ENCODE results near the gene UBR3. TPM values are rescaled to one million over a fixed set of nuclear protein-coding genes. Genes with fewer than 3 reads are reported as not detected.
"Not testable (repeated sequence)": the region's sequence is repeated elsewhere in the genome, so short reads cannot be mapped to it uniquely, and the experiment has no call there.

Gene UBR3
- total RNA-seq, 2 donors from 2014 or later = 42.7 to 54.1 TPM

DNA sequence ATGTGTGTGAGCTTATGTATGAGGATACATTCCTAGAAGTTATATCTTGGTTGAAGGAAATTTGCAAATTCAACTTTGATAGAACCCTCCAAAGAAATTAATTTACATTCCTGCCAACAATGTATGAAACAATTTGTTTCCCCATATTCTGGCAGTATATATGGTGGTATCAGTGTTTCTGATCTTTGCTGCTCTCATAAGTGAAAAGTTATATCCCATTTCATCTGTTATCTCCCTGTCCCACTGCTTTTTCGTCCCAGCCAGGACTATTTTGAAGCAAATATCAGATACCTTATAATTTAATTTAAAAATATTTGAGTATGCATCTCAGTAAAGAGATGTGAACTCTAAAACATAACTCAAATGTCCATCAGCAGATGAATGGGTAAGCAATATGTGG is 7.1 kb downstream of the UBR3 start:
- H3K27ac Mint-ChIP-seq = no peak overlapping the region
- H3K4me3 Mint-ChIP-seq = no peak overlapping the region
- H3K9me3 Mint-ChIP-seq = no peaks in the 10 kb centered on the region
- DNase-seq (ENCODE audit: low spot score) (no peak), ATAC-seq (no peak)
- H3K36me3 Mint-ChIP-seq = no peaks in the 10 kb centered on the region
- peaks cover 30 to 32% of the 10 kb centered on the region in 2 donors for H3K4me1 Mint-ChIP-seq (ENCODE audit: low read depth in 2 of 2)
- no peaks in the 10 kb centered on the region for H3K27me3 Mint-ChIP-seq

DNA sequence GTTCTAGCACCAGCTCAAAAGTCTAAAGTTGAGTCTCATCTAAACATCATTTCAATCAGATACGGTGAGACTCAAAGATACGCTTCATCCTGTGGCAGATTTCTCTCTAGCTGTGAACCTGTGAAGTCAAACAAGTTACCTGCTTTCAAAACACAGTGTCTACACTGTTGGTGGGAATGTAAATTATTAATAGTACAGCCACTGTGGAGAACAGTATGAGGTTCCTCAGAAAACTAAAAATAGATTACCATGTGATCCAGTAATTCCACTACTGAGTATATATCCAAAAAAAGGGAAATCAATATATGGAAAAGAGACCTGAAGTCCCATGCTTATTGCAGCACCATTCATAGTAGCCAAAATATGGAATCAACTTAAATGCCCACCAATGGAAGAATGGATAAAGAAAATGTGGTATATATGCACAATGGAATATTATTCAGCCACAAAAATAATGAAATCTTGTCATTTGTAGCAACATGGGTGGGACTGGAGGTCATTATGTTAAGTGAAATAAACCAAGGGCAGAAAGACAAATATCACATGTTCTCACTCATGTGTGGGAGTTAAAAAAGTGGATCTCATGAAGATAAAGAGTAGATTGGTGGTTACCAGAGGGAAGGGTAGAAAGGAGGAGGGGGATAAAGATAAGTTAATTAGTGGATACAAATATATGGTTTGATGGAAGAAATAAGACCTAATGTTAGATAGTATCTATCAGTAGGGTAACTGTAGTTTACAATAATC is 11.7 kb downstream of the UBR3 start:
- peaks cover 22 to 29% of the 10 kb centered on the region in 2 donors for H3K4me1 Mint-ChIP-seq (ENCODE audit: low read depth in 2 of 2)
- DNase-seq (ENCODE audit: low spot score) (no peak), ATAC-seq (no peak)
- H3K27ac Mint-ChIP-seq = no peak overlapping the region
- H3K9me3 Mint-ChIP-seq = no peaks in the 10 kb centered on the region
- H3K27me3 Mint-ChIP-seq = no peaks in the 10 kb centered on the region
- no peak overlapping the region for H3K4me3 Mint-ChIP-seq
- peaks cover 6% of the 10 kb centered on the region for H3K36me3 Mint-ChIP-seq

DNA sequence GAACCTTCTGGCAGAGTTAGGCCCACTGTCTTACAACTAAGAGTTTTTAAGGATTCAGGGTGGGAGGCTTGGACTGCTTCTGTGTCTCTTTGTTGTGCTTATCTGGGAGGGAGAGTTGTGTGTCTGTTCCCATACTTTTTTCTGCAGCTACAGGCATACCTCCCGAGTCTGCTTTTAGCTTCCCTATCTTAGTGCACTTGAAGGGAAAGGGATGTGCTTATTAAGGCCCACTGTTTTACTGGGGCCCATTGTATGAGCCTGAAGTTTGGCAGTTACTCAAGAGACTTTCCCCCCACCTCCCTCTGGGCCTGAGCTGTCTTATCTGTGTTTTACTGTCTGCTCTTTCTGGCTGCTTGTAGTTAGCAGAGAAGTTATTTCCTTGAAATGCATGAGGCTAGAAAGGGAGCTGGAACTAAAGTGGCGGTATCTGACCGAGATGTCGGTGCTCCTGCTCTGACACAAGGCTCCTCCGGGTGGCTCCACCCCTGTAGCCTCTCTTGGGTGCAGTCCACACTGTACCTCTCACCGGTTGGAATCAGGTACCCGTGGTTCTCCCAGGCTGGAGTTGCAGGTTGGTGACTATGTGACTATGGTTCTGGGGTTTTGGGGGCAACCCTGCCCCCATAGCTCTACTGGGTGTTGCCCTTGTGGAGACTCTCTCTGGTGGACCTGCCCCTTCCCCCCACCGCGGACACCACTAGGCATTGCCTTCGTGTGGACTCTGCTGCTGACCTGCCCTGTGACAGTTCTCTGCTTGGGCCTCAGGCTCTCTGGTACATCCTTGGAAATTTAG is 12.9 kb downstream of the UBR3 start:
- ATAC-seq = peak; percentile 27 to 55
- Mint-ChIP-seq H3K4me3 (no peak overlapping the region), H3K36me3 (peaks cover 6% of the 10 kb centered on the region), H3K9me3 (no peaks in the 10 kb centered on the region), H3K27ac (peak overlapping the region in 1 of 2 donors; percentile 14), H3K4me1 (ENCODE audit: low read depth in 2 of 2) (peaks cover 26 to 30% of the 10 kb centered on the region in 2 donors), H3K27me3 (no peaks in the 10 kb centered on the region)
- no peak for DNase-seq (ENCODE audit: low spot score)

DNA sequence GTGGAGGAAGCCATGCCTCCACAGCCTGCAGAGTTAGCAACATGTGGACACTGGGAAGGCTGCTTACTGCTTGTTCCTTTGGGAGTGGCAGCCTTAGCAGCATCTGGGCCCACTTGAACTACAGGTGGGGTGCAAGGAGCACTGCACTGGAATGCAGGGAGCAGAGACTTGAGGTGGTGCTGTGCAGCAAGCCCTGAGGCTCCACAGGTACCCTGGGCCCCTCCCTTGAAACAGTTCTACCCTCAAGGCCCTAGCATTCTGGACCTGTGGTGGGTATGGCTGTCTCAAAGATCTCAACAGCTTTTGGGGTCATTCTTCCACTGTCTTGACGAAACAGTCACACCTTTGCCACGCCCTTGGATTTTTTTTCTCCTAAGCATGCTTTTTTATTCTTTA is 13.5 kb downstream of the UBR3 start:
- Mint-ChIP-seq H3K27ac (peak overlapping the region in 1 of 2 donors; percentile 14), H3K27me3 (no peaks in the 10 kb centered on the region), H3K36me3 (peaks cover 6% of the 10 kb centered on the region), H3K9me3 (no peaks in the 10 kb centered on the region), H3K4me3 (no peak overlapping the region), H3K4me1 (ENCODE audit: low read depth in 2 of 2) (peaks cover 26 to 30% of the 10 kb centered on the region in 2 donors)
- ATAC-seq (no peak), DNase-seq (ENCODE audit: low spot score) (no peak)

DNA sequence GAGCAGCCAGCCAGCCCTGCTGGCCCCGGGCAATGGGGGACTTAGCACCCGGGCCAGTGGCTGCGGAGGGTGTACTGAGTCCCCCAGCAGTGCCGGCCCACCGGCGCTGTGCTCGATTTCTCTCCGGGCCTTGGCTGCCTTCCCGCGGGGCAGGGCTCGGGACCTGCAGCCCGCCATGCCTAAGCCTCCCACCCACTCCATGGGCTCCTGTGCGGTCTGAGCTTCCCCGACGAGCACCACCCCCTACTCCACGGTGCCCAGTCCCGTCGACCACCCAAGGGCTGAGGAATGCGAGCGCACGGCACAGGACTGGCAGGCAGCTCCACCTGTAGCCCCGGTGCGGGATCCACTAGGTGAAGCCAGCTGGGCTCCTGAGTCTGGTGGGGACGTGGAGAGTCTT is 14.4 kb downstream of the UBR3 start:
- H3K27ac Mint-ChIP-seq; DNase-seq (ENCODE audit: low spot score); ATAC-seq; H3K27me3 Mint-ChIP-seq; H3K9me3 Mint-ChIP-seq; H3K36me3 Mint-ChIP-seq; H3K4me3 Mint-ChIP-seq: not testable (repeated sequence)
- H3K4me1 Mint-ChIP-seq (ENCODE audit: low read depth in 2 of 2) = peaks cover 30% of the 10 kb centered on the region in 2 donors

DNA sequence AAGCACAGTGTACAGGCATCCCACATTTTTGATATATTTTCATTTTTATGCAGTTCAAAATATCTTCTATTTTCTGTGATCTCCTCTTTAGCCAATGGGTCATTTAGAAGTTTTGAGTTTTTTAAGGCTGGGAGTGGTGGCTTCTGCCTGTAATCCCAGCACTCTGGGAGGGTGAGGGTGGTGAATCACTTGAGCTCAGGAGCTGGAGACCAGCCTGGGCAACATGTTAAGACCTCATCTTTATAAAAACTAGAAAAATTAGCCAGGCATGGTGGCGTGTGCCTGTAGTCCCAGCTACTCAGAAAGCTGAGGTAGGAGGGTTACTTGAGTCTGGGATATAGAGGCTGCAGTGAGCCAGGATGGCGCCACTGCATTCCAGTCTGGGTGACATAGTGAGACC is 17.8 kb downstream of the UBR3 start:
- peaks cover 6% of the 10 kb centered on the region for H3K36me3 Mint-ChIP-seq
- no peak for ATAC-seq
- no peaks in the 10 kb centered on the region for H3K9me3 Mint-ChIP-seq
- DNase-seq (ENCODE audit: low spot score) = no peak
- peak overlapping the region in 1 of 2 donors; percentile 17 for H3K27ac Mint-ChIP-seq
- H3K27me3 Mint-ChIP-seq = no peaks in the 10 kb centered on the region
- H3K4me3 Mint-ChIP-seq = no peak overlapping the region
- peaks cover 19 to 28% of the 10 kb centered on the region in 2 donors for H3K4me1 Mint-ChIP-seq (ENCODE audit: low read depth in 2 of 2)

DNA sequence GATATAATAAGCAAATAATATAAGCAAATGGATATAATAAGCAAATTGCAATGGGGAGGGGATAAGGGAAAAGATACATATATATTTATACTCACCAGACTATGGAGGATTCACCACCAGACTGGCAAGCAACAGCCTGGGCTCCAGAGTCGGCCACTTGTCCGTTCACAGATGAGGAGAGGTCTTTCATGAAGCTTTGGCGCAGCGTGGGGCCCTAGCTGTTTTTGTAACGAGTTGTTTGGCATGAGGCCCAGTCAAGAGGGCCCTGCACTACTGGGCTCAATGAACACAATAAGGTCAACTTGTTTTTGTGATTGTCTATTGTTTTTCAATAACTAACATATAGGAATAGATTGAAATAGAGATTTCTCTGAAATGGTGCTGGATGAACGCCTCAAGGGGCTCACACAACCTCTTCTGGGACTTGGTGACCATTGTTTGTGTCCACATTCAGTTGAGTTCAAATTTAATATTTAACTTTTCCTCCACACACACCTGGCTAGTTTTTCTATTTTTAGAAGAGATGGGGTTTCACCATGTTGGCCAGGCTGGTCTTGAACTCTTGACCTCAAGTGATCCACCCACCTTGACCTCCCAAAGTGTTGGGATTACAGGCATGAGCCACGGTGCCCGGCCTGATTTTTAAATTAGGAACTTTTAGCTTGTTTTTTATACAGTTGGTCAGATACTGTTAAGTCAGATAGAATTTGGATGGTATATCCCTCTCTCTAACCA is 21.9 kb downstream of the UBR3 start:
- not testable (repeated sequence) for H3K27ac Mint-ChIP-seq; H3K9me3 Mint-ChIP-seq; ATAC-seq; H3K27me3 Mint-ChIP-seq; DNase-seq (ENCODE audit: low spot score); H3K4me3 Mint-ChIP-seq; H3K36me3 Mint-ChIP-seq
- H3K4me1 Mint-ChIP-seq (ENCODE audit: low read depth in 2 of 2) = peaks cover 24 to 30% of the 10 kb centered on the region in 2 donors

DNA sequence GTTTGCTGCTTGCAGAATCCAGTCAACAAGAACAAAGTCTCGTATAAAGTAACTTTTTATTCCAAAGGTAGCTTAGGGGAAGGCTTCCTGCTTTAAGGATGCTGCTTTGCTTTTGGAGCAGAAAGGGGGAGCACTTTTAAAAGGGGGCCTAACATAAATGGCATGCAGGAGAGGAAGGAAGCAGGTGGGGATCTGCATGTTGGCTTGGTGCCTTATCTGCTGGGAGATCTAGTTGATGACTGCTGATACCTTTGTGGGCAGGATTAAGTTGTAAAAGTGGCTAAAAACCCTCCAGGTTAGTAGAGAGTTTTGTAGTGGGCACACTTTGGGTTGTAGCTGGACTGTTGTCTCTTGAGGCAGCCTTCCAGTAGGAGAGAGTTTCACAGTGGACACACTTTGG is 22.5 kb downstream of the UBR3 start:
- Mint-ChIP-seq H3K27me3 (no peaks in the 10 kb centered on the region), H3K9me3 (no peaks in the 10 kb centered on the region), H3K4me3 (no peak overlapping the region), H3K36me3 (no peaks in the 10 kb centered on the region), H3K27ac (no peak overlapping the region), H3K4me1 (ENCODE audit: low read depth in 2 of 2) (peaks cover 19 to 30% of the 10 kb centered on the region in 2 donors)
- DNase-seq (ENCODE audit: low spot score) (no peak), ATAC-seq (no peak)

DNA sequence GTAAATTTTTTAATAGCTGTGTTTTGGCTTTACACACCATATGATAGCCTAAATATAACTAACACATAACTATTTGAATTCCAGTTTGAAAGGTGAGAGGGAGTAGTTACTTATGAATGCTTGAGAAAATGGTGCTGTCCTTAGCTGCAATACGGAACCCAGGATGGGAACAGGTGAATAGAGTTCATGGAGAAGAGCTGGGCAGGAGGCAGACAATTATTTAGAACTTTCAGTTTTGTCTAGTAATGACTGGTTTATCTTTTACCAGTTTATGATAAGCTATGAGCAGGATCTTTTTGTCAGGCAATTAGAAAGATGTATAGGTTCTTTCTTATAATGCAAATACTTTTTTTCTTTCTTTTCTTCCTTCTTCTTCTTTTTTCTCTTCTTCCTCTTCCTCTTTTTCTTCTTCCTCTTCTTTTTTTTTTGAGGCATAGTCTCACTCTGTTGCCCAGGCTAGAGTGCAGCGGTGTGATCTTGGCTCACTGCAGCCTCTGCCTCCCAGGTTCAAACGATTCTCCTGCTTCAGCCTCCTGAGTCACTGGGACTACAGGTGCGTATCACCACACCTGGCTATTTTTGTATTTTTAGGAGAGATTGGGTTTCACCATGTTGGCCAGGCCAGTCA is 25.9 kb downstream of the UBR3 start:
- no peak overlapping the region for H3K4me3 Mint-ChIP-seq
- ATAC-seq = no peak
- no peak overlapping the region for H3K27ac Mint-ChIP-seq
- peaks cover 10 to 18% of the 10 kb centered on the region in 2 donors for H3K4me1 Mint-ChIP-seq (ENCODE audit: low read depth in 2 of 2)
- no peaks in the 10 kb centered on the region for H3K36me3 Mint-ChIP-seq
- H3K27me3 Mint-ChIP-seq = no peaks in the 10 kb centered on the region
- no peak for DNase-seq (ENCODE audit: low spot score)
- no peaks in the 10 kb centered on the region for H3K9me3 Mint-ChIP-seq

DNA sequence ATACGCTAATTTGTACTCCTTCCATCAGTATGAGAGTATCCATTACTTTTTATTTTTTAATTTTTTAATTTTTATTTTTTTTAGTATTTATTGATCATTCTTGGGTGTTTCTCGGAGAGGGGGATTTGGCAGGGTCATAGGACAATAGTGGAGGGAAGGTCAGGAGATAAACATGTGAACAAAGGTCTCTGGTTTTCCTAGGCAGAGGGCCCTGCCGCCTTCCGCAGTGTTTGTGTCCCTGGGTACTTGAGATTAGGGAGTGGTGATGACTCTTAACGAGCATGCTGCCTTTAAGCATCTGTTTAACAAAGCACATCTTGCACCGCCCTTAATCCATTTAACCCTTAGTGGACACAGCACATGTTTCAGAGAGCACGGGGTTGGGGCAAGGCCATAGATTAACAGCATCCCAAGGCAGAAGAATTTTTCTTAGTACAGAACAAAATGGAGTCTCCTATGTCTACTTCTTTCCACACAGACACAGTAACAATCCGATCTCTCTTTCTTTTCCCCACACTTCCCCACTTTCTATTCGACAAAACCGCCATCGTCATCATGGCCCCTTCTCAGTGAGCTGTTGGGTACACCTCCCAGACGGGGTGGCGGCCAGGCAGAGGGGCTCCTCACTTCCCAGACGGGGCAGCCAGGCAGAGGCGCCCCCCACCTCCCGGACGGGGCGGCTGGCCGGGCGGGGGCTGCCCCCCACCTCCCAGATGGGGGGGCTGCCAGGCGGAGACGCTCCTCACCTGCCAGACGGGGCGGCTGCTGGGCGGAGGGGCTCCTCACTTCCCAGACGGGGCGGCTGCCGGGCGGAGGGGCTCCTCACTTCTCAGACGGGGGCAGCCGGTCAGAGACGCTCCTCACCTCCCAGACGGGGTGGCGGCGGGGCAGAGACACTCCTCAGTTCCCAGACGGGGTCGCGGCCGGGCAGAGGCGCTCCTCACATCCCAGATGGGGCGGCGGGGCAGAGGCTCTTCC is 28.3 kb downstream of the UBR3 start:
- not testable (repeated sequence) for H3K9me3 Mint-ChIP-seq; H3K36me3 Mint-ChIP-seq; ATAC-seq; DNase-seq (ENCODE audit: low spot score); H3K27ac Mint-ChIP-seq; H3K4me3 Mint-ChIP-seq; H3K27me3 Mint-ChIP-seq
- H3K4me1 Mint-ChIP-seq (ENCODE audit: low read depth in 2 of 2) = peaks cover 16 to 17% of the 10 kb centered on the region in 2 donors

DNA sequence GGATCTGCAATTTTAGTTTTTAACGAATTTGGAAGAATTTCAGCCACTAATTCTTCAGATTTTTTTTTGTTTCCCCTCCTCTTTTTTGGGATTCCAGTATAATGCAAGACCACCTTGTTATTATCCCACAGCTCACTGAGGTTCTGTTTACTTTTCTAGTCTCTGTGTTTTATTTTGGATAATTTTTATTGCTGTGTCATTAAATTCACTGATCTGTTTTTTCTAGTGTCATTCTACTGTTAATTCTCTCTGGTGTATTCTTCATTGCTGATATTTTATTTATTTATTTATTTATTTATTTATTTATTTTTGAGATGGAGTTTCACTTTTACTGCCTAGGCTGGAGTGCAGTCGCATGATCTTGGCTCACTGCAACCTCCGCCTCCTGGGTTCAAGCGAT is 32.2 kb downstream of the UBR3 start:
- no peaks in the 10 kb centered on the region for H3K36me3 Mint-ChIP-seq
- no peak overlapping the region for H3K27ac Mint-ChIP-seq
- H3K27me3 Mint-ChIP-seq = no peaks in the 10 kb centered on the region
- H3K9me3 Mint-ChIP-seq = no peaks in the 10 kb centered on the region
- no peak for ATAC-seq
- H3K4me1 Mint-ChIP-seq (ENCODE audit: low read depth in 2 of 2) = peaks cover 17 to 34% of the 10 kb centered on the region in 2 donors
- no peak for DNase-seq (ENCODE audit: low spot score)
- no peak overlapping the region for H3K4me3 Mint-ChIP-seq

DNA sequence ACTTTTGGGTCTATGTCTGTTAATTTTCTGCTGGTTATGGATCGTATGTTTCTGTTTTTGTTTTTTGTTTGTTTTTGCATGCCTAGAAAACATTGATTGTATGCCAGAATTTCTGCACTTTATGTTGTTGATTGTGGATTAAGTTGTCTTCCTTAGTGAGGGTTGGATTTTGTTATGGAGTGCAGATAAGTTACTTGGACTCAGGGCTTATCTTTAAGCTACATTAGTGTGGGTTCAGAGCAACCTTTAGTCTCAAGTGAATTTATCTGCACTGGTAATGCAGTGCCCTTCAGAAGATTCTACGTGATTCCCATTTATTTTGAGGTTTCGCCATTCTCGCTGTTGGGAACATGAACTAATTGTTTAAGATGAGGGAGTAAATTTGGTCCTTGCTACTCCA is 32.9 kb downstream of the UBR3 start:
- H3K4me1 Mint-ChIP-seq (ENCODE audit: low read depth in 2 of 2) = peaks cover 18 to 34% of the 10 kb centered on the region in 2 donors
- H3K36me3 Mint-ChIP-seq = no peaks in the 10 kb centered on the region
- DNase-seq (ENCODE audit: low spot score) (no peak), ATAC-seq (no peak)
- H3K9me3 Mint-ChIP-seq = no peaks in the 10 kb centered on the region
- H3K27me3 Mint-ChIP-seq = no peaks in the 10 kb centered on the region
- H3K4me3 Mint-ChIP-seq = no peak overlapping the region
- H3K27ac Mint-ChIP-seq = no peak overlapping the region

DNA sequence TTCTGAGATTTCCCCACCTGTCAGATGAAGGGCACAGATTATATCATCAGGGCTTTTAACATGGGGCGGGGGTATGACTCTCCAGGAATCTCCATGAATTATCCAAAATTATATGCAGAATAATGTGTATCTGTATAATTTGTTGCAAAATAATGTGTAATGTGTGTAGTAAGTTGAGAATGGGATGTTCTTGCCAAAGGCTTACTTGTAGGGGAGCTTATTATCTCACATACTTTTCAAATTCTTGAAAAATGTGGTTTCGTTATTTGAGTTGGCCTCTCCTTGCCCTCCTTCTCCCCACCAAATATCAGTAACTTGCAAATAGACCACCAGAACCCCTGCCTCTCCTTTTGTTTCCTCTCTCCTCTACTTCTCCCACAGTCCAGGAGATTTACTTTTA is 35.6 kb downstream of the UBR3 start:
- H3K36me3 Mint-ChIP-seq = no peaks in the 10 kb centered on the region
- ATAC-seq = no peak
- no peaks in the 10 kb centered on the region for H3K27me3 Mint-ChIP-seq
- no peak overlapping the region for H3K4me3 Mint-ChIP-seq
- no peak overlapping the region for H3K27ac Mint-ChIP-seq
- no peaks in the 10 kb centered on the region for H3K9me3 Mint-ChIP-seq
- peaks cover 23 to 40% of the 10 kb centered on the region in 2 donors for H3K4me1 Mint-ChIP-seq (ENCODE audit: low read depth in 2 of 2)
- no peak for DNase-seq (ENCODE audit: low spot score)
